Mucosa of rectum (tissue), 2 donors: ENCODE results near the gene MAN2A1.

Experiments used
- H3K27ac ChIP-seq, 2 donors: one replicate each; pipeline ENCODE4 v1.7.0; 2013; ENCODE audit warnings: inconsistent platforms in 2 of 2, low read depth in 2 of 2, low read length in 2 of 2
- H3K27me3 ChIP-seq, 2 donors: one replicate each; pipeline ENCODE4 v1.7.0; 2013; ENCODE audit warnings: low read length in 2 of 2; ENCODE audit not compliant: control insufficient read depth in 2 of 2, insufficient read depth in 2 of 2
- H3K36me3 ChIP-seq, 2 donors: one replicate each; pipeline ENCODE4 v1.7.0; 2013; ENCODE audit warnings: low read length in 2 of 2; ENCODE audit not compliant: control insufficient read depth in 2 of 2, insufficient read depth in 2 of 2
- H3K4me1 ChIP-seq, 2 donors: one replicate each; pipeline ENCODE4 v1.7.0; 2013; ENCODE audit warnings: low read length in 2 of 2, mild to moderate bottlenecking in 1 of 2; ENCODE audit not compliant: control insufficient read depth in 2 of 2, insufficient read depth in 2 of 2
- H3K4me3 ChIP-seq, 2 donors: one replicate each; pipeline ENCODE4 v1.7.0; 2013; ENCODE audit warnings: low read length in 2 of 2
- H3K9ac ChIP-seq, 2 donors: one replicate each; pipeline ENCODE4 v1.7.0; 2013; ENCODE audit warnings: low read length in 2 of 2, low read depth in 1 of 2, mild to moderate bottlenecking in 1 of 2
- H3K9me3 ChIP-seq, 2 donors: one replicate each; pipeline ENCODE4 v1.7.0; 2013; ENCODE audit warnings: low read length in 2 of 2; ENCODE audit not compliant: control insufficient read depth in 2 of 2
- donor health status: healthy.
- donor health status: Normal muscosa, but diverticular disease.

The MAN2A1 gene

GRCh38 chr5:109692852-109693251 lies 3.1 kb downstream of the MAN2A1 start:
- H3K9ac ChIP-seq, result no peak overlapping the region
- H3K36me3 ChIP-seq, result no peaks in the 10 kb centered on the region
- no peak overlapping the region for H3K27ac ChIP-seq
- H3K4me3 ChIP-seq, result no peak overlapping the region
- H3K27me3 ChIP-seq, result no peaks in the 10 kb centered on the region
- H3K4me1 ChIP-seq, result peaks cover 11 to 18% of the 10 kb centered on the region in 2 donors
- H3K9me3 ChIP-seq, result no peaks in the 10 kb centered on the region

GRCh38 chr5:109693535-109694400 lies 4.0 kb downstream of the MAN2A1 start:
- Histone ChIP-seq H3K4me1 (peaks cover 11 to 14% of the 10 kb centered on the region in 2 donors), H3K36me3 (no peaks in the 10 kb centered on the region), H3K4me3 (no peak overlapping the region), H3K9me3 (no peaks in the 10 kb centered on the region), H3K9ac (no peak overlapping the region), H3K27ac (no peak overlapping the region), H3K27me3 (no peaks in the 10 kb centered on the region)

DNA sequence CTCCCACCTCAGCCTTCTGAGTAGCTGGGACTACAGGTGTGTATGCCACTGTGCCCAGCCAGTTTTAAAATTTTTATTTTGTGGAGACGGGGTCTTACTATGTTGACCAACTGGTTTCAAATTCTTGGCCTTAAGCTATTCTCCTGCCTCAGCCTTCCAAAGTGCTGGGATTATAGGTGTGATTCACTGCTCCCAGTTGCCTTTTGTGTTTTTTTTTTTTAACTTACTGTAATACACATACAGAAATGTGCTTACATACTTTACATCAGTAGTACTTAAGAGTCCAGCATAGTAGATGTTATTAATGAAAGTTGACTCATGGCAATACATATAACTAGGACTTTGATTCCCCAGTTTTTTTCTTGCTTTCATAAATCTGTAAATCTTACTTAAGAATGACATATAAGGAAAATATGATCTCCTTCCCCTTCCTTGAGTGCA lies 4.7 kb downstream of the MAN2A1 start:
- no peak overlapping the region for H3K27ac ChIP-seq
- peaks cover 11 to 14% of the 10 kb centered on the region in 2 donors for H3K4me1 ChIP-seq
- H3K4me3 ChIP-seq, result no peak overlapping the region
- no peaks in the 10 kb centered on the region for H3K9me3 ChIP-seq
- no peaks in the 10 kb centered on the region for H3K36me3 ChIP-seq
- H3K9ac ChIP-seq, result no peak overlapping the region
- no peaks in the 10 kb centered on the region for H3K27me3 ChIP-seq

DNA sequence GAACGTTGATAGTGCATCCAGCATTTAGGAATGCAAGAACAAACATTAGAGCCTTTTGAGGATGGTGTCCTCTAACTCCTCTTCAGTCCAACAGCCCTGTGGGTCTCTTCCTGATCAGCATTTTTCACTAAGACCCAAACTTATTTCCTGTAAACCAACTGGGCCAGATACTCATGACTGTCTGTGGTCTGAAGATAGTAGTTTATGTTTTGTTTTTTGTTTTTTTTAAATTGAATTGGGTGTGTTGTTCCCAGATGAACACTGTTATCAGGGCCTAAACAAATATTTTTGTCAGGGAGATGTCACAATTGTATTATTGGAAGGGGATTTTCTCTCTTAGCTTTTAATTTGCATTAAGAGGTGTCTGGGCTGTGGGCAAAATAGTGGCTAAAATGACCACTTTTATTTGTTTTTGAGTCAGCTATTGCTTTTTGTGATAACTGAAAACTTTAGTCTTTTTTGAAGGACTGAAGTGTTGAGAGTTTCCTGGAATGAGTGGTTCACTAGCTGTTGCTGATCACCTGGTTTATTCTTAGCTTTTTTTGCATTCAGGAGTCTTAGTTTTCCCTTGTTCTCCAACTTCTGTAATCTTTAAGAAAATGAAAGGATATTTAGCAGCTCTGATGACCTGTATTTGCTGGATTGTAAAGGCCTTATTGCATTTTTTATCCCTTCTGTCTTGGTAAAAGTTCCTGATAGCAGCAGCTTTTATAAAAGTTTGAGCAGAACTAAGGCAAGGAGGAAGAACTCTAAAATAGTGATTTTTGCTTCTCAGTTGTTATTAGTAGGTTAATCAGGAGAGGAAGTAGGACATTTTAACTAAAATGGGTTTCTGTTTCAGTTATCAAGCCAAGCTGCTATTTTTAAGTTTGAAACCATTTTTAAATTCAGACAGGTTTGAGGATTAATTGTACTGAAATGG lies 5.5 kb downstream of the MAN2A1 start:
- H3K9ac ChIP-seq, result no peak overlapping the region
- peak overlapping the region in 1 of 2 donors; percentile 20 for H3K4me3 ChIP-seq
- no peaks in the 10 kb centered on the region for H3K27me3 ChIP-seq
- no peaks in the 10 kb centered on the region for H3K36me3 ChIP-seq
- peak overlapping the region in 1 of 2 donors; percentile 32 for H3K27ac ChIP-seq
- peaks cover 11 to 14% of the 10 kb centered on the region in 2 donors for H3K4me1 ChIP-seq
- no peaks in the 10 kb centered on the region for H3K9me3 ChIP-seq

- Histone ChIP-seq H3K9me3 (no peaks in the 10 kb centered on the region), H3K27me3 (no peaks in the 10 kb centered on the region), H3K4me3 (no peak overlapping the region), H3K9ac (no peak overlapping the region), H3K4me1 (peaks cover under 1 to 7% of the 10 kb centered on the region in 2 donors), H3K27ac (no peak overlapping the region), H3K36me3 (no peaks in the 10 kb centered on the region)
Observed at GRCh38 chr5:109697339-109697738, 7.6 kb downstream of the MAN2A1 start.

- Histone ChIP-seq H3K4me3 (no peak overlapping the region), H3K27ac (no peak overlapping the region)
Observed at GRCh38 chr5:109700516-109701153, 10.9 kb downstream of the MAN2A1 start.

GRCh38 chr5:109701252-109701651 lies 11.5 kb downstream of the MAN2A1 start:
- H3K9me3 ChIP-seq, result no peaks in the 10 kb centered on the region
- H3K4me1 ChIP-seq, result no peaks in the 10 kb centered on the region
- H3K27ac ChIP-seq, result no peak overlapping the region
- no peaks in the 10 kb centered on the region for H3K27me3 ChIP-seq
- H3K9ac ChIP-seq, result no peak overlapping the region
- no peak overlapping the region for H3K4me3 ChIP-seq
- no peaks in the 10 kb centered on the region for H3K36me3 ChIP-seq

More at GRCh38 chr5:109700516-109701153, 10.9 kb downstream of the MAN2A1 start:
- Histone ChIP-seq H3K9me3 (no peaks in the 10 kb centered on the region), H3K36me3 (no peaks in the 10 kb centered on the region), H3K9ac (no peak overlapping the region), H3K4me1 (no peaks in the 10 kb centered on the region), H3K27me3 (no peaks in the 10 kb centered on the region)

- Histone ChIP-seq H3K9me3 (no peaks in the 10 kb centered on the region), H3K27me3 (no peaks in the 10 kb centered on the region), H3K4me3 (no peak overlapping the region), H3K36me3 (no peaks in the 10 kb centered on the region), H3K4me1 (no peaks in the 10 kb centered on the region), H3K9ac (no peak overlapping the region), H3K27ac (no peak overlapping the region)
Observed at GRCh38 chr5:109701792-109702191, 12.1 kb downstream of the MAN2A1 start.

DNA sequence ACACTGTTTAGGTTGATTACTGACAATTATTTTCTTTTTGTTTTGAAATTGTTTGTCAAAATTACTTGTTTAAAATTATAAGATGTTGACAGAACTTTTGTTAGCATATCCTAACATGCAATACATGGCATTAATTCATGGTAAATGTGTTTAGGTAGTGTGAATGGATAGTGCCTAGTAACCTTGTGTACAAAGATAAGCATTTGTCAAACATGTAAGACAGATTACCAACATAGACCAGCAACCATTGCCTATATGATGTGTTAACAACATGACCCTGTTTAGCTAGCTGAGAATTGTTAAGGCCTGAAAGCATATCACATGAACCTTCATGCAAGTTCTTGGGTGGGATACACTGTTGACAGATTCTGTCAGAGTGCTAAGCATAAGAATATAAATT lies 13.4 kb downstream of the MAN2A1 start:
- Histone ChIP-seq H3K4me3 (no peak overlapping the region), H3K4me1 (peaks cover 5% of the 10 kb centered on the region in 2 donors), H3K36me3 (no peaks in the 10 kb centered on the region), H3K27me3 (no peaks in the 10 kb centered on the region), H3K9ac (no peak overlapping the region), H3K9me3 (no peaks in the 10 kb centered on the region), H3K27ac (no peak overlapping the region)
